22Rv1 (cell line): ENCODE data around the gene ZNF316.

ENCODE experiments used
- CTCF ChIP-seq: fragments of 450-650 bp; IDR thresholded peaks from 2 replicates; pipeline ENCODE4 v1.5.1; 2017; ENCODE audit warnings: mild to moderate bottlenecking
- ZFX ChIP-seq: fragments of 450-650 bp; IDR thresholded peaks from 2 replicates; pipeline ENCODE4 v1.6.1; 2017; ENCODE audit warnings: antibody characterized with exemption, borderline replicate concordance

- TF ChIP-seq CTCF (no peak), ZFX (no peak)
Measured at GRCh38 chr7:6589151-6589828, 47.8 kb upstream of the ZNF316 start.
